ENCODE data around the gene CPLX3.

The CPLX3 gene

GRCh38 chr15:74873036-74873755 is 46.8 kb downstream of the CPLX3 start, which contains the start of gene SCAMP2:
Gene SCAMP2, minus strand, starts transcription at chr15:74873365. Its CDS starts 110 bp downstream, at chr15:74873255.
- H3K4me1 ChIP-seq (ENCODE audit: control insufficient read depth, insufficient read depth, low read length), result no peaks in the 10 kb centered on the region
- H3K9me3 ChIP-seq (ENCODE audit: control insufficient read depth, insufficient read depth, low read length), result no peaks in the 10 kb centered on the region
- H3K27me3 ChIP-seq (ENCODE audit: control insufficient read depth, insufficient read depth, low read length), result no peaks in the 10 kb centered on the region
- no peaks in the 10 kb centered on the region; the same call in 1 of the 2 replicates for H3K36me3 ChIP-seq (ENCODE audit: control insufficient read depth, insufficient read depth, low read length)
- H3K4me3 ChIP-seq (ENCODE audit: low read length), result peak within 1 kb of the TSS; percentile 87; the same call in 1 of the 2 replicates
- peak; percentile 39 for DNase-seq (ENCODE audit: low read depth, low spot score)
- H3K27ac ChIP-seq (ENCODE audit: low read length), result no peak within 1 kb of the TSS
- WGBS (ENCODE audit: insufficient coverage, insufficient read length), result no CpG with 5 or more reads among the region's 52 CpGs

GRCh38 chr15:74873756-74874424 is 47.5 kb downstream of the CPLX3 start:
- WGBS (ENCODE audit: insufficient coverage, insufficient read length), result no CpG with 5 or more reads among the region's 16 CpGs
- H3K27ac ChIP-seq (ENCODE audit: low read length), result no peak overlapping the region
- H3K4me3 ChIP-seq (ENCODE audit: low read length), result peak overlapping the region; percentile 18; the same call in 1 of the 2 replicates
- no peak for DNase-seq (ENCODE audit: low read depth, low spot score)
- H3K27me3 ChIP-seq (ENCODE audit: control insufficient read depth, insufficient read depth, low read length), result no peaks in the 10 kb centered on the region
- no peaks in the 10 kb centered on the region for H3K4me1 ChIP-seq (ENCODE audit: control insufficient read depth, insufficient read depth, low read length)
- no peaks in the 10 kb centered on the region for H3K9me3 ChIP-seq (ENCODE audit: control insufficient read depth, insufficient read depth, low read length)
- no peaks in the 10 kb centered on the region for H3K36me3 ChIP-seq (ENCODE audit: control insufficient read depth, insufficient read depth, low read length)

GRCh38 chr15:74878273-74878672 is 51.8 kb downstream of the CPLX3 start:
- H3K4me1 ChIP-seq (ENCODE audit: control insufficient read depth, insufficient read depth, low read length), result no peaks in the 10 kb centered on the region

More at GRCh38 chr15:74878273-74878672, 51.8 kb downstream of the CPLX3 start:
- DNase-seq (ENCODE audit: low read depth, low spot score), result no peak
- Histone ChIP-seq H3K36me3 (ENCODE audit: control insufficient read depth, insufficient read depth, low read length) (peaks cover 2% of the 10 kb centered on the region; the same call in 1 of the 2 replicates), H3K27me3 (ENCODE audit: control insufficient read depth, insufficient read depth, low read length) (no peaks in the 10 kb centered on the region), H3K9me3 (ENCODE audit: control insufficient read depth, insufficient read depth, low read length) (peaks cover 2% of the 10 kb centered on the region), H3K27ac (ENCODE audit: low read length) (no peak overlapping the region), H3K4me3 (ENCODE audit: low read length) (no peak overlapping the region)
- no CpG with 5 or more reads among the region's 4 CpGs for WGBS (ENCODE audit: insufficient coverage, insufficient read length)
